ENCODE measurements around the gene DKK2.

DKK2 gene, protein sequence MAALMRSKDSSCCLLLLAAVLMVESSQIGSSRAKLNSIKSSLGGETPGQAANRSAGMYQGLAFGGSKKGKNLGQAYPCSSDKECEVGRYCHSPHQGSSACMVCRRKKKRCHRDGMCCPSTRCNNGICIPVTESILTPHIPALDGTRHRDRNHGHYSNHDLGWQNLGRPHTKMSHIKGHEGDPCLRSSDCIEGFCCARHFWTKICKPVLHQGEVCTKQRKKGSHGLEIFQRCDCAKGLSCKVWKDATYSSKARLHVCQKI

DNA sequence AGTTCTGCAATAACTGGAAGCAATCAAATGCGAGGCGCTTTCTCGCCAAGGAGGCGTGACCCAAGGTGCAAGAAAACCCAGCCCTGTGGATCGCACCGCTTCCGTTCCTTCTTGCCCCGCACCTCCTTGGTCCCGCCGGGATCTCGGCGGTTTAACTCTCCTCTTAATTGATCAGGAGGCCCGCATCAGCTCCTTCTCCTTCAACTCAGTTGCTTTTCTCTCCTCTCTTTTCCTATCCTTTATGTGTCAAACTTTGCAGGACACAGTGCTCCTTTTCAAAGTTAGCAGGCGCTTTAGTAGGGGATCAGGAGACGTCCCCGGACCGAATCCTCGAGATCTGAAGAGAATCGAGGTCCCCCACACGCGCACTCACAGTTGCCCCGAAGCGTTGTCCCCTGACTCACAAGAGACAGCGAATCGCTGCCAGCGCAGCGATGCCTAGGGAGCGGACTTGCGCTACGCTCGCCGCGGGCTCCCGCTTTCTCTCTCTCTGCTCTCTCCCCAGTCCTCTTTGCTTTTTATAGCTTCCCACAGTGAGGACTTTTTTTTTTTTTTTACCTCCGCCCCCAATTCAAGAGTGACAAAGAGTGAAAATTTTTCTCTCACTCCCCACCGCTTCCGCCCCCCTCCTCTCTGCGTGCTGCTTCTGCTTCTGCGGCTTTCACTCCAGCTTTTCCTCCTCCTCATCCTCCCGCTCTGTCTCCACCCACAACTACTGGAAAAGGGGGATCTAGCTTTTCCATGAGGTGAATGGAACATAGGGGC, at the start of gene DKK2:
TSS of gene DKK2 (minus strand) at position 495 of the 765 bp plus-strand sequence. CDS start 722 bp downstream, outside the sequence.
- DNase-seq (ENCODE audit: low read depth in 1 of 2, low spot score in 1 of 2) = no peak

DNA sequence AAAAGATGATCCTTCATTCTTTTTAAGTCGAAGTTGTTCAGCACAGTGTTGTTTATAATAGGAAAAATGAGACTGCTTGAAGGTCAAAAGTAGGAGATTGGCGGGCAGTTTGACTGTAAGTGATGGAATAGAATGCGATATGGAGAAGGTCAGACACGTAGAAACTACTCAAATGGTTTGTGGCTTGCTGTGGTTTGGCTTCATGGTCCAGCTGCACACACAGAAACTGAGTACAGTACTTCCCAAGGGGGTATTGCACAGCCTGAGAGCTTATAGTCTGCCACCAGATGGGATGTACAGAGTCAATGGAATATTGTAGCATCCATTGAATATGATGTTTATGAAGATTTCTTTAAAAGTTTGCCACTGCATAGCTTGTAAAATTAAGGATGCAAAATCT, 41.1 kb upstream of the DKK2 start:
- DNase-seq (ENCODE audit: low read depth in 1 of 2, low spot score in 1 of 2) = no peak

DNA sequence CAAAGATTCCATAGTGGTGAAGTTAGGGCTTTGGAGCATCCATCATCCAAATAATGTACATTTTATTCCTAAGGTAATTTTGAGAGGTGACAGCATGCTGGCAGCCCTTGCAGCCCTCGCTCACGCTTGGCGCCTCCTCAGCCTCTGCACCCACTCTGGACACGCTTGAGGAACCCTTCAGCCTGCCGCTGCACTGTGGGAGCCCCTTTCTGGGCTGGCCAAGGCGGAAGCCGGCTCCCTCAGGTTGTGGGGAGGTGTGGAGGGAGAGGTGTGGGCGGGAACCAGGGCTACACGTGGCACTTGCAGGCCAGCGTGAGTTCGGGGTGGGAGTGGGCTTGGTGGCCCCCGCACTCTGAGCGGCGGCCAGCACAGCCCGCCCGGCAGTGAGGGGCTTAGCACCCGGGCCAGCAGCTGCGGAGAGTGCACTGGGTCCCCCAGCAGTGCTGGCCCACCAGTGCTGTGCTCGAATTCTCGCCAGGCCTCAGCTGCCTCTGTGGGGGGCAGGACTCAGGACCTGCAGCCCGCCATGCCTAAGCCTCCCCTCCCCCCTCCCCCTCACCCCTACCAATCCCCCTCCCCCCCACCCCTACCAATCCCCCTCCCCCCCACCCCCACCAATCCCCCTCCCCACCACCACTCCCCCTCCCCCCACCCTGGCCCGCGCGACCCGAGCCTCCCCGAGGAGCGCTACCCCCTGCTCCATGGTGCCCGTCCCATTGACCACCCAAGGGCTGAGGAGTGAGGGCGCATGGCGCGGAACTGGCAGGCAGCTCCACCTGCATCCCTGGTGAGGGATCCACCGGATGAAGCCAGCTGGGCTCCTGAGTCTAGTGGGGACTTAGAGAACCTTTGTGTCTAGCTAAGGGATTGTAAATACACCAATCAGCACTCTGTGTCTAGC, 37.0 kb upstream of the DKK2 start:
- no peak for DNase-seq (ENCODE audit: low read depth in 1 of 2, low spot score in 1 of 2)

DNA sequence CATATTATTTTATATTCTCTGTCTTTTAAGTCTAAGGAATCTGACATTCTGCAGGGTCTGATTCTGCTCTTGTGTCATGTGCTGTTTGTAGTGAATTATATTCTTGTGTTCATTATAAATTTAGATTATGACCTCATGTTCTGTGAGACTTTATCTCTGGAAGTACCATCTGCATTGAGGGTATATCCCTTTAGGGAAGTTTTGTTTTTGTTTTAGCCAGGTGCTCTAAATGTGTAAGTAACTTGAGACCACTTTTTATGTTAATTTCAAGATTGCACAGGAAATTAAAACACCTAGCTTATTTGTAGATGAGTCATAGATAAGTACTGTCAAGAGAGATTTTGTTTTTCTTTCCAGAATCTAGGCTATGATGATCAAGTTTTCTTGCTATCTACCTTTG, 35.0 kb upstream of the DKK2 start:
- DNase-seq (ENCODE audit: low read depth in 1 of 2, low spot score in 1 of 2) = no peak

DNA sequence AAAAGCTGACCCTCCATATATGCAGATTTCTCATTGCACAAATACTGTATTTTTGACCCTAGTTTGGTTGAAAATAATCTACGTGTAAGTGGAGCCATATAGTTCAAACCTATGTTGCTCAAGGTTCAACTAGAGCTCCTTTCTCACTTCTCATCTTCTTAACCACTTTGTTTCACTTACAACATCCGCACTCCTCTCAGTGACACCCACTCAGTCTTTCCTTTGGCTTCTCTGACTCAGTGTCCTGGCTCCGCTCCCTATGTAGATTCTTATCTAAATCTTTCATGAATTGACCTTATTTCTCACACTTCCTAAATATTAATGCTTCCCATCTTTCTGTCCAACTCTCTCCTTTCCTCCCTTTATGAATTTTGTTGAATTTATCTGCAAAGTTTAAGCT, 32.9 kb upstream of the DKK2 start:
- no peak for DNase-seq (ENCODE audit: low read depth in 1 of 2, low spot score in 1 of 2)

DNA sequence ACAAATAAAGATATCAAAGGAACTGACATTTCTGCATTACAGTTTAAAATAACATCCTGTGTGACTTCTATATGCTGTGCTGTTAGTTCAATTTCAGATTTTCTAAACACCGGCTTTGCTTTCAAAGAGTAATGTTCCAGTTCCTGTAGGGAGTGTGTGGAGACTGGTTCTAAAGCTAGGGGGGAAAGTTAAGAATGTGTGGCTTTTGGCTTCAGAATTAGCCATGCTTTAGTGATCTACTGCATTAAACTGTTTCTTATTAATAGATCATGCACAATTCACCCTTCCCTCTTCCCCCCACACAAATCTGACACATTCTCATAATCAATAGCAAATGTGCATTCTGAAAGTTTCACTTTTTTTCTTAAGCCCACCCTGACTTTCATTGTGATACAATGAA, 32.0 kb upstream of the DKK2 start:
- DNase-seq (ENCODE audit: low read depth in 1 of 2, low spot score in 1 of 2) = no peak

DNA sequence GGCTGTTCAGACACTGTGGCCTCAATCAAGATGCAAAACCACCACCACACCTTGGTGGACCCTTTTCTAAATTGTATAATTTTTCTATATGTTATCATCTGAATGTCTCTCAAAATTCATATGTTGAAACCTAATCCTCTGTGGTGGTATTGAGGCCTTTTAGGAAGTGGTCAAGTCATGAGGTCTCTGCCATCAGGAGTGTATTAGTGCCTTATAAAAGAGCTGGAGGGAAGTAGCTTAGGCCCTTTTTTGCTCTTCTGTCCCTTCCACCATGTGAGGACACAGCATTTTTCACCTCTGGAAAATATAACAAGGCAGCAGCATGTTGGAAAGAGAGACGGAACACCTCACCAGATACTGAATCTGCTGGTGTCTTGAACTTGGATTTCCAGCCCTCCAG, 30.5 kb upstream of the DKK2 start:
- no peak for DNase-seq (ENCODE audit: low read depth in 1 of 2, low spot score in 1 of 2)

DNA sequence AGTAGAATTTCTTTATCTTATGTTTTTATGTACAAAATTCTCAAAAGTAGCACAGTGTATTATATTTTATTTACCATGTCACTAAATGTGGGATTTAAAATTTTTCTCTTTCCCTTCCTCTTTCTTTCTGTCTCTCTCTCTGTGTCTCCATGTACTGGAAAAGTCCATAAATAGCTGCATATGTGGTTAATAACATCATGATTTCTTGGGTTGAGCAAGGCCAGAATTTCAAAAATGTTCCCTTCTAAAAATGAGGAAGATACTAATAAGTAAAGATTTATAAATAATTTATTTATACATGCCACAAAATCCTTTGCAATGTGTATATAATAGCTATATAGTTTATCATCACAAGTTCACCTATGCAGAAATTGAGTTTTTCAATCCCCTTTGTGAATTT, 29.1 kb upstream of the DKK2 start:
- no peak for DNase-seq (ENCODE audit: low read depth in 1 of 2, low spot score in 1 of 2)

DNA sequence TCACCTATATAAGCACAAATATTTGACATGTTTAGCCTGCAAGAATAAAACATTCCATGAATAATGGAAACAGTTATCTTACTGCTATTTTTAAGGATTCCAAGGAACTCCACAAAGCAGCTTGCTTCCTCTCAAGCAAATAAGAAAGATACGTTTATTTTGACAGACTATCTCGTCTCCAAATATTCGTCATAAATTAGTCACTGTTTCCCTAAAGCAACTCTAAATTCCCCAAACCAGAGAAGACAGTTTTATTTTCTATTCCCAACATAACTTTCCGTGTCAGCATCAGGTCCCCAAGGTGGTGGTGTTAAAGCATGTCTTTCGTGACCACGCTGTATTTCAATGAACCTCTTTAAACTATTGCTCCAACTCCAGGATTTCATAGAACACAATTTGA, 24.3 kb upstream of the DKK2 start:
- no peak for DNase-seq (ENCODE audit: low read depth in 1 of 2, low spot score in 1 of 2)

DNA sequence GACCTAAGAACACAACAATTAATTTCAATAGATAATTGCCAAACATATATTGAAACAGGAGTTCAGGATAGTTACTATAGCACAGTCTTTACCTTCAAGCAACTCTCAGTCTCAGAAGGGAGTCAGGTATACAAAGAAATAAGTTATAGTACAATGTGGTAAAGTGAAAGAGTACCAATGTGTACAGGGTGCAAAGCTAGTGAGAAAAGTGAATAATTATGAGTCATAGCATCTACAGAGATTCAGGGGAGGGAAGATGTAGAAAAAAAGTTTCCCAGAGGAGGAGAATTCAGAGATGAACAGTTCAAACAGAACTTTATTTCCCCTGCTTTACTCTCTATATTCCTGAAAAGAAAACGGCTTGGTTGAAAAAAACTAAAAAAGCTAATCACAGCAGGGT, 22.7 kb upstream of the DKK2 start:
- DNase-seq (ENCODE audit: low read depth in 1 of 2, low spot score in 1 of 2) = no peak

DNA sequence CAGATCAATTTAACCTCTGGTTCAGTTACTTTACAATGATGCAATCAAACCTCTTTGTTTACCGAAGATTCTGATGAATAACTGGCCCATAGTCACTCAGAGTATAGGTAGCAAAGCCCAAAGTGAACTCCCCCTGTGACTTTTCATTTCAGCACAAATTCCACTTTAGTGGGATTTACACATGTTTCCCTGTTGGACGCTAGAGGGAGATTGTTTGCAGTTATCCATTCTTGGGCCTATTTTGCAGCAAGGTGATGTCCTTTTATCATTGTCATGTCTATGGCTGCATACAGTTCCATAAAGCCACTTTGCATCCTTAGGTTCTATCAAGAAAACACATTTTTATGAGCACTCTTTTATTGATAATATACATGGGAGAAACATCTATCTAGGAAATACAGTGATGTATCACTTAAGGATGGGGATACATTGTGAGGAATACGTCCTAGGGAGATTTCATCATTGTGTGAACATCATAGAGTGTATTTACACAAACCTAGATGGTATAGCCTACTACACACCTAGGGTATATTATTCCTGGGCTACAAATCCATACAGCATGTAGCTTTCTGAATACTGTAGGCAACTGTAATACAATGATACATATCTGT, 14.5 kb upstream of the DKK2 start:
- no peak for DNase-seq (ENCODE audit: low read depth in 1 of 2, low spot score in 1 of 2)

DNA sequence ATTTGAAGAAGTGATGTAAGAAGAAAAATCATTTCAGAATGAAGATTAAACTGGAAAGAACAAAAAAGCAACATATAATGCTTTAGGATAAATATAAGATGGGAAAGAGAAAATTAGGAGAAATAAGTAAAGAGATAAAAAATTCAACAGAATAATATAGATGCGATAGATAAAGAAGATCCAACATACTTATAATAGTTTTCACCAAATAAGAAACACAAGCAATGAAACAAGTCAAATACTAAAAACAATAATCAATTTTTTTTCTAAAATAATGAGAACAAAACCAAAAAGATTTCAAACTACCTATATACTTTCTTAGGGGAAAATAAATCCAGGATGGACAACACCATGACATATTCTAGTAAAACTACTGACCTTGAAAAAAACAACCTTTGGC, 10.1 kb upstream of the DKK2 start:
- DNase-seq (ENCODE audit: low read depth in 1 of 2, low spot score in 1 of 2) = no peak

DNA sequence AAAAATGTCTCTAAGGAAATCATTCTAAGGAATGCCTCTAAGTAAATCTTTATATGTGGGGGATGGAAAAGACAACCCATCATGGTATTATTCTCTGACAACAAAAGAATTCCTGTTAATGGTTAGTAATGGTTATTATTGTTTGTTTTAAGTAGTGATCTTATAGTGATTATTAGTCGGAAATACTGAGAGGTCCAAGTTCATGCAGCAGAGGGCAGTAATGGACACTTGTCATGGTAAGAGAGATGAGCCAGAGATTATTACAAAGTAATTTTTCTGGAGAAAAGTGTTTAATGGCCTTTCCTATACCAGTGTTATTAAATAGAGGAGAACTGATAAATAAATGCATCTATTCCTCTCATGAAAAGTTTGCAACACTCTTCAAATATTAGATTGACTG, 8.1 kb upstream of the DKK2 start:
- DNase-seq (ENCODE audit: low read depth in 1 of 2, low spot score in 1 of 2) = no peak

DNA sequence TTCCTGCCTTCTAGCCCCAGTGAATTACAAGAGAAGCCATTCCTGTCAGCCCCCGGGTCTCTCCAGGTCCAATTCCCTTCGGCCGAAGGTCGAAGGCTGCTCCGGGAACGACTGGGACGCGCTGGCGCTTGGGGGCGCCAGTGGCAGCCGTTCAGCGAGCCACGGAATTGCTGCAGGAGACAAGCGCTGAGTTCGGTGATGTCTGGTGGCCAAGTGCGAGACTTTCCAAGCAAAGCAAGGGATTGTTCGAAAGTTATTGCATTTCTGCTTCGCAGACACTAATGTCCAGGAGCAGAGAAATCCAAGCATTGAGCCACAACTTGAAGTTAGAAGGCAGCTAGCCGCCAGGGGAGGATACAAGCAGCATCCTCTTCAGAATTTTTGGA, 1.1 kb upstream of the DKK2 start:
- no peak for DNase-seq (ENCODE audit: low read depth in 1 of 2, low spot score in 1 of 2)

DNA sequence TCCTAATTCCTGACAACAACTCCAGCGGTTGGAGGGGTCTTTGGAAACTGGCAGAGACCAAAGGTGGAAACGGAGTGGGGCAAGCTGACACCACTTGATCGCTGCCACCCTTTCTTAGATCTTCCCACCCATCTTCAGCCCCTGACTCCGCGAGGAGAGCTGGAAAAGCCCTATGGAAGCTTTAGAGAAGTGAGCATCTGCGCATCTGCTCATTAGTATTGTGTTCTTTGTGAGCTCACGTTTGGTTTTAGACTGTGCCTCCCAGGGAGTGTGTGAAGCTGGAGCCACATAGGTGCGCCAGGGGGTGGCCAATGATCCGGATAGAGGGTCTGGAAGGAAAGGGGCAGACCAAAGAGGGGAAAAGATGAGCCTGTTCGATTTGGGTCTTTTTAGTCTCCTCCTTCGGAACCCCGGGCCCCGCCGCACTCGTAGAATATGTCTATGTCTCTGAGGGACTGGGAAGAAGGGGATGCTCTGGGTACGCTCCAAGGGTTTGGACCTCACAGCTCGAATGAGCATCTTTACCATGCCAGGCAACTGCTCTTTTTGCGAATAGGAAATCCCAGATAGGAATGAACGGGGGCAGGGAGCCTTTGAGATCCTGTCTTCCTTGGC, 578 bp upstream of the DKK2 start:
- no peak for DNase-seq (ENCODE audit: low read depth in 1 of 2, low spot score in 1 of 2)

DNA sequence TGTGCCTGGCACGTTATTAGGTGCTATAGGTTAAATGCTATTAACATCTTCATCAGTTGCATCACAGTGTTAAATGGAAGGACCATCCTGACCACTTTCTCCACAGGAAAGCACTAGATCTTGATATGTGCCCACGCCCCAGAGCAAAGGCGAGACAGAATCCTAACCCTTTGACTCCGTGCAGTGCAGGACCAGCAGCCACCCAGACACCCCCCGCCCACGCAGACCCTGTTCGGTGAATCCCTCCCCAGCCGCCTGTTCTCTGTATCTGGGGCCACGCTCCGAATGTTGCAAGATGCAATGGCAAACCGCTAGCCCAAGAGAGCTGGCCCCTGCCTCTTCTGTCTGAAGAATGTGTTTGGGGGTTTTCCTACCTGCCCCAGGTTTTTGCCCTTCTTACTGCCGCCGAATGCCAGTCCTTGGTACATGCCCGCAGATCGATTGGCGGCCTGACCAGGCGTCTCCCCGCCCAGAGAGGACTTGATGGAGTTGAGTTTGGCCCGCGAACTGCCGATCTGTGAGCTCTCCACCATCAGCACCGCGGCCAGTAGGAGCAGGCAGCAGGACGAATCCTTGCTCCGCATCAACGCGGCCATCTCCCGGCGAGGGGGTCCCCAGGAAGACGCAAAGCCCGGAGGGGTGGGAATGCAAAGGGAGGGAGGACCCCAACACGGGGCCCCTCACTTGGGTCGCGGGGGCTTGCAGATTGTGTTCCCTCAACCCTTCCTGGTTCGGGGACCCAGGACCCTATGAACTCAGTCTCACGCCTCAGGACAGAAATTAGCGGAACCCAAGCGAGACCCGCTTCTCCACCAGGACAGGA, 906 bp downstream of the DKK2 start:
- no peak for DNase-seq (ENCODE audit: low read depth in 1 of 2, low spot score in 1 of 2)

DNA sequence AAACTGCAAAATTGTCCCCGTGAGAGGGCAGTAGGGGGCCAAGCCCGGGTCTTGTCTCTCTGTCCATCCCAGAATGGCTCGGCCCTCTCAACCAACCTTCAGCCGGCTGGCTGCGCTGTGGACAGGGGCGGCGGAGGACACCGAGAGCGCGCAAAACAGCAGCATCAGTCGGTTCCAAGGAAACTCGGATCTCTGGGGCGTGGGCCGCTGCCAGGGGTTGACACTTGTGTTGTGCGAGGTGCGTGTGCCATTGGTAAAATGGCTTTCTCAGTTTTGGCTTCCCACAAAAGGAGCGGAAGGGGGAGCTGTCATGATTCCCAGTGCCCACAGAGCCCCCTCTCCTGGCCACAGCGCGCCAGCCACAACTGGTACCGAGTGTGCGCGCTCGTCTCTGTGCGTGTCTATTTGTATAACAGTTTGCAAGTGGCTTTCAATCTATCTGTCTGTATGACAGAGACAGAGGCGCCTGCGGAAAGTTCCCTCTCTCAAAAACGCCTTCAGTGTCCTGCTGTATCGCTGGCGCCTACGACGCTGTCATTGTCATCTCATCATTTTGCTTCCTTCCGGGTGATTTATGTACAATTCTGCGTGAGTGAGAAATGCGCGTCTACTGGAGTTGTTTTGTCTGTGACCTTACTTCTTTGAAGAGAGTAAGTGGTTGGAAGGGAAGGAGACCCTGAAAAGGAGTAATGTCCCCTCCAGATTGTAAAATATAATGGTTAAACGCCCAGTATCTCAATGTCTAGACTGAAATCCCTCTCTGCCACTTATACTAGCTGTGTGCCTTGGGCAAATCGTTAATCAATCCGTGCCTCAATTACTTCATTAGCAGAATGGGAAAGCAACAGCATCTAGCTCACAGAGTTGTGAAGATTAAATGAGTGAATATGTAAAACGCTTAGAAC, 1.8 kb downstream of the DKK2 start:
- no peak for DNase-seq (ENCODE audit: low read depth in 1 of 2, low spot score in 1 of 2)

DNA sequence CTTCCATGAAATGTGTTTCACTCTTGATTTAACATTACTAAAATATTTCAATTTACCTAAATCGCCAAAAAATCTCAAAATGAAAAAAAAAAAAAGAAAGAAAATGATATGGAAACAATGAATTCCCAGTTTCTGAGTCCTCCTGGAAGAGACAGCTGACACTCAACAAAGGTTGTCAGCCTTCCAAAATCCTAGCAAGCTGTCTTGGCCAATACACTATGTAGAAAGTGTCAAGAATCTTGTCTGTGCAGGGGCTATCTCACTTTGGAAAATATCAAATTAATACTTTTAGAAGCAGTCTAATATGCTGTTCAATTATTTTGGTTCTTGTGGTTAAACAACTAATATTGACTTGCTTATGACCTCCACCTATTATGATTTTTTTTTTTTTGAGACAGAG, 8.7 kb downstream of the DKK2 start:
- DNase-seq (ENCODE audit: low read depth in 1 of 2, low spot score in 1 of 2) = no peak

DNA sequence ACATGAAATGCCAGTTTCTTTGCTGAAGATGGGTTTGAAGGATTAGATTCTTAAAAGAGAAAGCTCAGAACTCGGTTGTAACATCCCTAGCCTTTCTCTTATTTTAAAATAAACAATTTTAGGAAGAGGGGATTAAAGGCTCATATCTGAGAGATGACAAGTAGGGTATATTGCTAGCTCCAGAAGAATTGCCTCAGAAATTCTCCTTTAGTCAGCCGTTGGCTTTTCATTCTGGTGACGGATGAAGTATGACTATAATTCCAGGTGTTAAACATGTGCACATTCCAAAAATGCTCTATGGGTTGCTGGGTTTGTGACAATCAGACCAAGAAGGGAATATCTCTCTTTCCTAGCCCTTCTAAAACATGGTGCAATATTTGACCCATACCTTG, 17.8 kb downstream of the DKK2 start:
- DNase-seq (ENCODE audit: low read depth in 1 of 2, low spot score in 1 of 2) = no peak
